ENCODE measurements around the gene AQP2. TPM values are rescaled to one million over a fixed set of nuclear protein-coding genes. Genes with fewer than 3 reads are reported as not detected.

The AQP2 gene
- polyA plus RNA-seq, 2 donors = not detected

DNA sequence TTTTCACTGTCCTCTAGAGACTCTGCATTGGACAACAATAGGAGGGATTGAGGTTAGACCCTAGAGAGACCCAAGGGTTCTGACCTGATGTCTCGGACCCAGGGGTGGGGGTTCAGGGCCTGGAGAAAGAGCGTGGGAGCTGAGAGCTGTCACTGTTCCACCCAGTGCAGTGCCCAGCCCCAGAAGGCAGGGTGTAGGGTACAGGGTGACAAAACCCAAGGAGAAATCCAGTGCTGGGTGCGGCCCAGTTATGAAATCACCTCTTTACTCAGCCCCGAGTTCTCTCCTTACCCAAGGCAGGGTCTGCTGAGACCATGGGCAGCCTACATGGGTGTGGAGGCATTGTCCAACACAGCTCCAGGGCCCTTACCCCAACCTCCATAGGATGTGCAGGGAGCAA lies 2.6 kb downstream of the AQP2 start:
- Histone ChIP-seq H3K9me3 (ENCODE audit: control insufficient read depth in 2 of 2, insufficient read depth in 1 of 2, low read depth in 1 of 2, low read length in 1 of 2) (no peaks in the 10 kb centered on the region), H3K4me3 (ENCODE audit: low read depth in 1 of 2, low read length in 2 of 2) (no peak overlapping the region), H3K27me3 (ENCODE audit: control insufficient read depth in 1 of 2, insufficient read depth in 2 of 2, low read length in 2 of 2) (peaks cover 0 to 7% of the 10 kb centered on the region in 2 donors), H3K36me3 (ENCODE audit: control insufficient read depth in 2 of 2, insufficient read depth in 2 of 2, low read length in 1 of 2) (no peaks in the 10 kb centered on the region), H3K27ac (ENCODE audit: low read depth in 2 of 2, low read length in 1 of 2) (no peak overlapping the region), H3K4me1 (ENCODE audit: control insufficient read depth in 2 of 2, insufficient read depth in 2 of 2, low read length in 1 of 2) (peaks cover 0 to 4% of the 10 kb centered on the region in 2 donors)
- 75 to 79% methylated on average over 4 of the region's 4 CpGs for WGBS, 2 donors

GRCh38 chr12:49953961-49954846 lies 3.7 kb downstream of the AQP2 start:
- H3K4me3 ChIP-seq (ENCODE audit: low read depth in 1 of 2, low read length in 2 of 2) = no peak overlapping the region
- H3K27me3 ChIP-seq (ENCODE audit: control insufficient read depth in 1 of 2, insufficient read depth in 2 of 2, low read length in 2 of 2) = peaks cover 0 to 7% of the 10 kb centered on the region in 2 donors
- no peaks in the 10 kb centered on the region for H3K9me3 ChIP-seq (ENCODE audit: control insufficient read depth in 2 of 2, insufficient read depth in 1 of 2, low read depth in 1 of 2, low read length in 1 of 2)
- 79 to 83% methylated on average over 21 of the region's 21 CpGs for WGBS, 2 donors
- peaks cover 0 to 4% of the 10 kb centered on the region in 2 donors for H3K4me1 ChIP-seq (ENCODE audit: control insufficient read depth in 2 of 2, insufficient read depth in 2 of 2, low read length in 1 of 2)
- H3K27ac ChIP-seq (ENCODE audit: low read depth in 2 of 2, low read length in 1 of 2) = no peak overlapping the region
- no peaks in the 10 kb centered on the region for H3K36me3 ChIP-seq (ENCODE audit: control insufficient read depth in 2 of 2, insufficient read depth in 2 of 2, low read length in 1 of 2)

- no peaks in the 10 kb centered on the region for H3K36me3 ChIP-seq (ENCODE audit: control insufficient read depth in 2 of 2, insufficient read depth in 2 of 2, low read length in 1 of 2)
- no peak overlapping the region for H3K27ac ChIP-seq (ENCODE audit: low read depth in 2 of 2, low read length in 1 of 2)
- H3K4me1 ChIP-seq (ENCODE audit: control insufficient read depth in 2 of 2, insufficient read depth in 2 of 2, low read length in 1 of 2) = peaks cover 0 to 4% of the 10 kb centered on the region in 2 donors
- 30 to 31% methylated on average over 51 to 53 of the region's 53 CpGs for WGBS, 2 donors
- H3K4me3 ChIP-seq (ENCODE audit: low read depth in 1 of 2, low read length in 2 of 2) = no peak overlapping the region
- no peaks in the 10 kb centered on the region for H3K9me3 ChIP-seq (ENCODE audit: control insufficient read depth in 2 of 2, insufficient read depth in 1 of 2, low read depth in 1 of 2, low read length in 1 of 2)
- H3K27me3 ChIP-seq (ENCODE audit: control insufficient read depth in 1 of 2, insufficient read depth in 2 of 2, low read length in 2 of 2) = peaks cover 0 to 7% of the 10 kb centered on the region in 2 donors
Observed at GRCh38 chr12:49954863-49955830, 4.6 kb downstream of the AQP2 start.

DNA sequence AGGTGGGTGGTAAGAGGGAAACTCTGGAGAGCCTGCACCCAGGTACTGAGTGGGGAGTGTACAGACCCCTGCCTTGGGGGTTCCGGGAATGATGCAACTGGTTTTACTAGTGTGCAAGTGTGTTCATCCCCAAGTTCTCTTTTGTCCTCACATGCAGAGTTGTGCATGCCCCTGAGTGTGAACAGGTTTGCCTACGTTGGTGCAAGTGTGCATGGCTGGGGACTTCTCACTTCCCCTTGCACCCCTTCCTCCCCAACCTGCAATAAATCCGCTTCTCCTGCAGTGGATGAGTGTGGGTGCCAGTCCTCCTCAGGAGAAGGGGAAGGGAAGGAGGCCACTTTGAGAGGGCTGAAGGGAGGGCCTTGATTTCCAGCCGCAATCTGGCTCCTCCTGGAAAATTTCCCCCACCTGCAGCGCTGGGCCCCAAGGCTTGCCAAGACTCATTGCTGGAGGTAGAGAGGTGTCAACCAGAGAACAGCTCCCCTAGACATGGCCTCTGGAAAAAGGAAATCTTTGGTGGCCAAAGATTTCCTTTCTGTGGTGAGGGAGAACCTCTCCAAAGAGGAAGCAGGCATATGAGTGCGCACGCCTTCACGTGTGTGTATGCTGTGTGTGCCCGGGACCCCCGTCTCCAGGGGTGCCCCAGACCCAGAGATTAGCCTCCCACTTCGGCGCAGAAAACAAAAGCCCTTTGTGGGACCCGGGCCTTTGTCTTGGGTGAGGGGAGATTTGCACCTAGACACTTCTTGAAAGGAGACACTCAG lies 5.5 kb downstream of the AQP2 start:
- Histone ChIP-seq H3K4me1 (ENCODE audit: control insufficient read depth in 2 of 2, insufficient read depth in 2 of 2, low read length in 1 of 2) (peaks cover under 1 to 4% of the 10 kb centered on the region in 2 donors), H3K36me3 (ENCODE audit: control insufficient read depth in 2 of 2, insufficient read depth in 2 of 2, low read length in 1 of 2) (no peaks in the 10 kb centered on the region), H3K9me3 (ENCODE audit: control insufficient read depth in 2 of 2, insufficient read depth in 1 of 2, low read depth in 1 of 2, low read length in 1 of 2) (no peaks in the 10 kb centered on the region), H3K27ac (ENCODE audit: low read depth in 2 of 2, low read length in 1 of 2) (no peak overlapping the region), H3K4me3 (ENCODE audit: low read depth in 1 of 2, low read length in 2 of 2) (no peak overlapping the region), H3K27me3 (ENCODE audit: control insufficient read depth in 1 of 2, insufficient read depth in 2 of 2, low read length in 2 of 2) (peaks cover 0 to 7% of the 10 kb centered on the region in 2 donors)
- WGBS, 2 donors = 62 to 64% methylated on average over 13 of the region's 13 CpGs

DNA sequence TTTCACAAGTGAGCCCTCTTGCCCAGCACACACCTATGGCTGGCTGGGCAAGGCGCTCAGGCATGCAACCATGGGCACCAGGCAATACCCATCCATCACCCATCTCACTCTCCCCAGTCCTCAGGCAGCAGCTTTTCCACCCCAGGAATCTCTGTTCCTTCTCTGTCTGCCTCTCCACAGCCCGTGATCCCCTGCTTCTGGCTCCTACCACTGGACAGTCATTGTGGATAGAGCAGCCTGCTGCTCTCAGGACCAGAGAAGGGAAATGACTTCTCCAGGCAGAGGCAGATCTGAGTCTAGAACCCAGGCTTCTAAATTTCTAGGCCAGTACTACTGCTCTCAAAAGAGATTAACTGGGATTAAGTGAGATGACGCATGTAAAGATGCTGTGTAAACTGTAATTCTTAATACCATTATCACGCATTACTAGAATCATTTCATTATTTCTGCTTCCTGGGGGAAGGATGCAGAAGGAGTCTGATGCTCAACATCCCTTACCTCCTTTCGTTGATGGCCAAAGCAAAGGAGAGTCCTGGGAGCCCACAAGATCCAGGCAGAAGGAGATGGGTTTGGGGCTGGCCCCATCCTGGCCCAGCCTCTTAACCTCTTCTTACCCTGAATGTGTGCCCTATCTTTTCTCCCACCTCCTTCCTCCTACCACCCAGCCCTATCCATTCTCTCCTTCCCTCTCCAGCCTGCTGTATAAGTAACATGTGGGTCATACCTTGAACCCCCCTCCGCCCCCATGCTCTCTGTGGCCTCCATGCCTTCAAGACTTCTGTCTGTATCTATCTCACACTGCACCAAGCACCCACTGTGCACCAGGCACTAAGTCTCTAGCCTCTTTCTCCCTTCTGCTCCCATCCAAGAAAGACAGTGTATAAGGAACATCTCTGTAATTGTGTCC lies 6.4 kb downstream of the AQP2 start:
- H3K27me3 ChIP-seq (ENCODE audit: control insufficient read depth in 1 of 2, insufficient read depth in 2 of 2, low read length in 2 of 2) = peaks cover 0 to 7% of the 10 kb centered on the region in 2 donors
- no peak overlapping the region for H3K4me3 ChIP-seq (ENCODE audit: low read depth in 1 of 2, low read length in 2 of 2)
- H3K4me1 ChIP-seq (ENCODE audit: control insufficient read depth in 2 of 2, insufficient read depth in 2 of 2, low read length in 1 of 2) = peaks cover 2 to 4% of the 10 kb centered on the region in 2 donors
- H3K9me3 ChIP-seq (ENCODE audit: control insufficient read depth in 2 of 2, insufficient read depth in 1 of 2, low read depth in 1 of 2, low read length in 1 of 2) = no peaks in the 10 kb centered on the region
- no peak overlapping the region for H3K27ac ChIP-seq (ENCODE audit: low read depth in 2 of 2, low read length in 1 of 2)
- WGBS, 2 donors = 72 to 76% methylated on average over 6 of the region's 6 CpGs
- no peaks in the 10 kb centered on the region for H3K36me3 ChIP-seq (ENCODE audit: control insufficient read depth in 2 of 2, insufficient read depth in 2 of 2, low read length in 1 of 2)

DNA sequence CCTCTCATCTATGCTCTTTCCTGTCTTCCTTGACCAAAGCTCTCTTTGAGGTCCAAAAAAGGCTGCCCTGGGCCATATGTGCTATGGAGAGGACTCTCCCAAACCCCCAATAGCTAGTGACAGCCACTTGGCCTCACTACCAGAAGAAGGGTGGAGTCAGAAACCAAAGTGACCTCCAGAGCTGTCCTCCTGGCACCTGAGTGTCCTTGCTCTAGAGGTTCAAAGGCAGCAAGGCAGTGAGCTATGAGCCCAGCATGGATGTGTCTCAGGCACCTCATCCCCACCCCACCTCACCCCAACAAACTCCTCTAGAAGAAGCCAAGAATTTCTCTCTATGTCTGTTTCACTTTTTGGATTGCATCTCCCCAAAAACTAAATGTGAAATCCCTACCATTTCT lies 7.0 kb downstream of the AQP2 start:
- Histone ChIP-seq H3K27me3 (ENCODE audit: control insufficient read depth in 1 of 2, insufficient read depth in 2 of 2, low read length in 2 of 2) (peaks cover 0 to 7% of the 10 kb centered on the region in 2 donors), H3K4me1 (ENCODE audit: control insufficient read depth in 2 of 2, insufficient read depth in 2 of 2, low read length in 1 of 2) (peaks cover 4 to 5% of the 10 kb centered on the region in 2 donors), H3K27ac (ENCODE audit: low read depth in 2 of 2, low read length in 1 of 2) (no peak overlapping the region), H3K36me3 (ENCODE audit: control insufficient read depth in 2 of 2, insufficient read depth in 2 of 2, low read length in 1 of 2) (no peaks in the 10 kb centered on the region), H3K4me3 (ENCODE audit: low read depth in 1 of 2, low read length in 2 of 2) (no peak overlapping the region), H3K9me3 (ENCODE audit: control insufficient read depth in 2 of 2, insufficient read depth in 1 of 2, low read depth in 1 of 2, low read length in 1 of 2) (no peaks in the 10 kb centered on the region)

- H3K27me3 ChIP-seq (ENCODE audit: control insufficient read depth in 1 of 2, insufficient read depth in 2 of 2, low read length in 2 of 2) = peaks cover 0 to 7% of the 10 kb centered on the region in 2 donors
- H3K4me1 ChIP-seq (ENCODE audit: control insufficient read depth in 2 of 2, insufficient read depth in 2 of 2, low read length in 1 of 2) = peaks cover 8 to 10% of the 10 kb centered on the region in 2 donors
- H3K27ac ChIP-seq (ENCODE audit: low read depth in 2 of 2, low read length in 1 of 2) = no peak overlapping the region
- no peaks in the 10 kb centered on the region for H3K36me3 ChIP-seq (ENCODE audit: control insufficient read depth in 2 of 2, insufficient read depth in 2 of 2, low read length in 1 of 2)
- WGBS, 2 donors = 48 to 54% methylated on average over 11 of the region's 11 CpGs
- no peaks in the 10 kb centered on the region for H3K9me3 ChIP-seq (ENCODE audit: control insufficient read depth in 2 of 2, insufficient read depth in 1 of 2, low read depth in 1 of 2, low read length in 1 of 2)
- H3K4me3 ChIP-seq (ENCODE audit: low read depth in 1 of 2, low read length in 2 of 2) = no peak overlapping the region
Observed at GRCh38 chr12:49959685-49960473, 9.3 kb downstream of the AQP2 start.

GRCh38 chr12:49960474-49961110 lies 10.1 kb downstream of the AQP2 start:
- H3K36me3 ChIP-seq (ENCODE audit: control insufficient read depth in 2 of 2, insufficient read depth in 2 of 2, low read length in 1 of 2) = no peaks in the 10 kb centered on the region
- 32 to 42% methylated on average over 13 of the region's 13 CpGs for WGBS, 2 donors
- no peak overlapping the region for H3K4me3 ChIP-seq (ENCODE audit: low read depth in 1 of 2, low read length in 2 of 2)
- no peaks in the 10 kb centered on the region for H3K9me3 ChIP-seq (ENCODE audit: control insufficient read depth in 2 of 2, insufficient read depth in 1 of 2, low read depth in 1 of 2, low read length in 1 of 2)
- no peak overlapping the region for H3K27ac ChIP-seq (ENCODE audit: low read depth in 2 of 2, low read length in 1 of 2)
- H3K4me1 ChIP-seq (ENCODE audit: control insufficient read depth in 2 of 2, insufficient read depth in 2 of 2, low read length in 1 of 2) = peaks cover 8 to 10% of the 10 kb centered on the region in 2 donors
- H3K27me3 ChIP-seq (ENCODE audit: control insufficient read depth in 1 of 2, insufficient read depth in 2 of 2, low read length in 2 of 2) = peaks cover 0 to 2% of the 10 kb centered on the region in 2 donors
